A549 (cell line): ENCODE measurements around the gene SOD2. TPM values are rescaled to one million over a fixed set of nuclear protein-coding genes. Genes with fewer than 3 reads are reported as not detected.

Source experiments
- ATAC-seq, 2 experiments: fragments of 200-7000 bp in 1 of 2; fragments of >200 bp in 1 of 2; cut with Nextera tagmentation in 1 of 2; cut with Tn5 transposase in 1 of 2; 3 replicates each; pipeline versions ENCODE4 v1.8.0 to v1.9.1; 2018 to 2020; ENCODE audit warnings: mild to moderate bottlenecking in 1 of 2, moderate library complexity in 1 of 2
- CTCF ChIA-PET: fragments of 300-600 bp; sonication (Branson Sonifier 250); formaldehyde crosslinking; extraction: SDS; loops from one replicate; lab custom pipeline; 2021; ENCODE audit warnings: antibody characterized with exemption, inconsistent platforms; lab: Yijun Ruan, JAX
- POLR2A ChIA-PET: fragments of 350-600 bp; formaldehyde crosslinking; extraction: SDS; loops from one replicate; lab custom pipeline; 2021; ENCODE audit warnings: antibody characterized with exemption, inconsistent platforms; lab: Yijun Ruan, JAX
- DNase-seq, 2 experiments: peaks; one replicate each; pipeline versions ENCODE4 v3.0.0 to v3.0.0-alpha.2; 2011 to 2016; ENCODE audit warnings: low read depth in 1 of 2, low spot score in 1 of 2
- FAIRE-seq: peaks from 2 replicates; lab custom pipeline; 2011; peaks lifted over from hg19 to GRCh38; lab: Jason Lieb, UNC
- H3K27ac ChIP-seq, 2 experiments: fragments of >200 bp; sonication (Bioruptor Twin); formaldehyde crosslinking; 3 replicates each; pipeline ENCODE4 v1.5.1; 2016 to 2017
- H3K4me1 ChIP-seq: fragments of >200 bp; sonication (Bioruptor Twin); formaldehyde crosslinking; 3 replicates; pipeline ENCODE4 v1.6.1; 2016
- H3K4me2 ChIP-seq: fragments of >200 bp; sonication (Bioruptor Twin); formaldehyde crosslinking; 3 replicates; pipeline ENCODE4 v1.6.1; 2016
- H3K4me3 ChIP-seq: fragments of >200 bp; sonication (Bioruptor Twin); formaldehyde crosslinking; 3 replicates; pipeline ENCODE4 v1.5.1; 2016
- H3K9me3 ChIP-seq: fragments of >200 bp; sonication (Bioruptor Twin); formaldehyde crosslinking; 3 replicates; pipeline ENCODE4 v1.6.1; 2016
- BHLHE40 ChIP-seq: IDR thresholded peaks from 2 replicates; pipeline ENCODE4 v1.6.1; 2012; ENCODE audit warnings: low read depth, low read length, inconsistent platforms
- CBX2 ChIP-seq: fragments of 200-600 bp; sonication (generic); IDR thresholded peaks from 2 replicates; pipeline ENCODE4 v1.6.1; 2016; ENCODE audit warnings: low read depth, mild to moderate bottlenecking, borderline replicate concordance
- CBX8 ChIP-seq: fragments of 200-600 bp; sonication (generic); IDR thresholded peaks from 2 replicates; pipeline ENCODE4 v1.6.1; 2016
- CEBPB ChIP-seq, 2 experiments: fragments of >200 bp in 1 of 2; sonication (Bioruptor Twin) in 1 of 2; formaldehyde crosslinking in 1 of 2; IDR thresholded peaks; 2 replicates each; pipeline ENCODE4 v1.6.1; 2012 to 2016
- CHD4 ChIP-seq: fragments of 200-600 bp; sonication (generic); IDR thresholded peaks from 2 replicates; pipeline ENCODE4 v1.6.1; 2016; ENCODE audit warnings: antibody characterized with exemption, mild to moderate bottlenecking, borderline replicate concordance
- EHF ChIP-seq: fragments of 250-450 bp; sonication (Bioruptor Pico); IDR thresholded peaks from 2 replicates; pipeline ENCODE4 v1.5.0; 2020; ENCODE audit warnings: mild to moderate bottlenecking
- EHMT2 ChIP-seq: fragments of 200-600 bp; sonication (generic); IDR thresholded peaks from 2 replicates; pipeline ENCODE4 v1.6.1; 2016; ENCODE audit warnings: antibody characterized with exemption, low read depth, mild to moderate bottlenecking, moderate library complexity
- ESRRA ChIP-seq: fragments of 150-350 bp; IDR thresholded peaks from 2 replicates; pipeline ENCODE4 v1.6.1; 2014; ENCODE audit warnings: mild to moderate bottlenecking, low read length, borderline replicate concordance
- FOSB ChIP-seq: fragments of 250-450 bp; sonication (Bioruptor Pico); IDR thresholded peaks from 2 replicates; pipeline ENCODE4 v1.5.0; 2020; ENCODE audit warnings: mild to moderate bottlenecking, moderate library complexity
- HOXB13 ChIP-seq: fragments of 250-450 bp; sonication (Bioruptor Pico); IDR thresholded peaks from 2 replicates; pipeline ENCODE4 v1.5.0; 2020; ENCODE audit warnings: low read depth, mild to moderate bottlenecking, moderate library complexity
- HOXB5 ChIP-seq: fragments of 250-450 bp; sonication (Bioruptor Pico); IDR thresholded peaks from 2 replicates; pipeline ENCODE4 v1.5.0; 2020; ENCODE audit warnings: mild to moderate bottlenecking, moderate library complexity
- JUN ChIP-seq, 2 experiments: fragments of >200 bp; sonication (Bioruptor Twin); formaldehyde crosslinking; IDR thresholded peaks; 2 replicates in 1 of 2; 3 replicates in 1 of 2; pipeline ENCODE4 v1.6.1; 2016 to 2017
- KDM5A ChIP-seq: fragments of 200-600 bp; sonication (generic); IDR thresholded peaks from 2 replicates; pipeline ENCODE4 v1.6.1; 2016; ENCODE audit warnings: antibody characterized with exemption, mild to moderate bottlenecking
- NFE2L2 ChIP-seq: fragments of 150-350 bp; conservative IDR thresholded peaks from 2 replicates; pipeline ENCODE4 v1.6.1; 2014; ENCODE audit warnings: low read length
- POLR2A ChIP-seq: IDR thresholded peaks from 2 replicates; pipeline ENCODE4 v1.6.1; 2012; ENCODE audit warnings: mild to moderate bottlenecking, low read length
- RAD21 ChIP-seq, 2 experiments: fragments of >200 bp in 1 of 2; sonication (Bioruptor Twin) in 1 of 2; formaldehyde crosslinking in 1 of 2; IDR thresholded peaks in 1 of 2; conservative IDR thresholded peaks in 1 of 2; 2 replicates in 1 of 2; 3 replicates in 1 of 2; pipeline ENCODE4 v1.6.1; 2012 to 2018; ENCODE audit warnings: inconsistent platforms in 1 of 2
- SREBF2 ChIP-seq: fragments of 450-650 bp; IDR thresholded peaks from 2 replicates; pipeline ENCODE4 v1.6.1; 2014; ENCODE audit warnings: mild to moderate bottlenecking, moderate library complexity
- TFCP2L1 ChIP-seq: fragments of 250-450 bp; sonication (Bioruptor Pico); IDR thresholded peaks from 2 replicates; pipeline ENCODE4 v1.5.0; 2021; ENCODE audit warnings: mild to moderate bottlenecking
- ZNF302 ChIP-seq: fragments of 250-450 bp; sonication (Bioruptor Pico); IDR thresholded peaks from 2 replicates; pipeline ENCODE4 v1.9.0; 2021; ENCODE audit warnings: inconsistent platforms, mild to moderate bottlenecking, moderate library complexity
- WGBS: methylation state at CpG from one replicate; pipeline ENCODE4 v1.1.6; 2017; ENCODE audit errors: missing lambda C conversion rate; 5-methylcytosine and 5-hydroxymethylcytosine counted together
- polyA plus RNA-seq, 4 experiments: library from polyadenylated mRNA; depleted of rRNA in 3 of 4; stranded (reverse); fragments of >200 nt; fragmentation: RNase III in 1 of 4; extraction: RNeasy Plus Mini Kit Qiagen cat#74134 plus additional on column Dnase treatment in 1 of 4; gene quantifications; 2 replicates in 3 of 4; 3 replicates in 1 of 4; pipeline ENCODE4 v1.2.3, GENCODE V29; 2011 to 2017
- TF ChIP-seq, protein P1 (sequence below): IDR thresholded peaks from 2 replicates; pipeline ENCODE4 v1.6.1; 2012
- TF ChIP-seq, protein P2 (sequence below): IDR thresholded peaks from 2 replicates; pipeline ENCODE4 v1.6.1; 2012; ENCODE audit warnings: low read depth, borderline replicate concordance
- TF ChIP-seq, protein P3 (sequence below): fragments of >200 bp; sonication (Bioruptor Twin); formaldehyde crosslinking; IDR thresholded peaks from 3 replicates; pipeline ENCODE4 v1.5.1; 2016
- TF ChIP-seq, protein P4 (sequence below): fragments of 250-450 bp; sonication (Bioruptor Pico); IDR thresholded peaks from 2 replicates; pipeline ENCODE4 v1.5.0; 2021; ENCODE audit warnings: mild to moderate bottlenecking, moderate library complexity, borderline replicate concordance

Gene SOD2
- polyA plus RNA-seq, 2 of the 4 experiments (the other 2 are of a cell fraction), result 34.8 to 81.0 TPM

DNA sequence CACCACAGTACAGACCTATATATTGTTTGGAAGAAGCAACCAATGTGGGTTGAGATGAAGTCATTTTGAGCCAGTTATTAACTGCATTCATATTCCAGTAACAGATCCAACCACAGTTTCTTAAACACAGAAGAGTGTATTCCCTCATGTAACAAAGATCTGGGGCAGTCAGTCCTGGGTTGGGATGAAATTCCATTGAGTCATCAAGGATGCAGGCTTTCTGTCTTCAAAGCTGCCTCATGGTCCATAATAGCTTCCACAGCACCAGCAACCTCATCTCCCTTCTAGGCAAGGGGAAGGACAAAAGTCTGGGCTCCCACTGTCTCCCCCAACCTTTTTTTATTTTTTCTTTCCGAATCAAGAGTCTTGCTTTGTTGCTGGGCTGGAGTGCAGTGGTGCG, 2.9 kb upstream of the SOD2 start:
- TF ChIP-seq ESRRA (no peak), RAD21 (conservative IDR thresholded peaks at IDR 0.05 in 1 of 2, IDR thresholded peaks at IDR 0.05 in 1 of 2) (no peak), ZNF302 (CRISPR knock-in tag) (no peak), SREBF2 (no peak), EHF (no peak)
- TF ChIP-seq, protein P1, sequence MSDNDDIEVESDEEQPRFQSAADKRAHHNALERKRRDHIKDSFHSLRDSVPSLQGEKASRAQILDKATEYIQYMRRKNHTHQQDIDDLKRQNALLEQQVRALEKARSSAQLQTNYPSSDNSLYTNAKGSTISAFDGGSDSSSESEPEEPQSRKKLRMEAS, result no peak
- TF ChIP-seq, protein P2, sequence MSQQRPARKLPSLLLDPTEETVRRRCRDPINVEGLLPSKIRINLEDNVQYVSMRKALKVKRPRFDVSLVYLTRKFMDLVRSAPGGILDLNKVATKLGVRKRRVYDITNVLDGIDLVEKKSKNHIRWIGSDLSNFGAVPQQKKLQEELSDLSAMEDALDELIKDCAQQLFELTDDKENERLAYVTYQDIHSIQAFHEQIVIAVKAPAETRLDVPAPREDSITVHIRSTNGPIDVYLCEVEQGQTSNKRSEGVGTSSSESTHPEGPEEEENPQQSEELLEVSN, result no peak
- TF ChIP-seq, all 56 proteins: peak for 0
- POLR2A ChIA-PET, result no interaction called here
- Histone ChIP-seq H3K27ac (no peak overlapping the region), H3K4me1 (peaks cover 24% of the 10 kb centered on the region), H3K4me3 (no peak overlapping the region), H3K4me2 (no peak overlapping the region), H3K9me3 (no peaks in the 10 kb centered on the region)
- CTCF ChIA-PET, result interaction anchor here (1.5 kb wide), 1 partner anchor 18 kb away, joined by 4 read pairs; no protein-coding TSS in a partner anchor
- DNase-seq (no peak), FAIRE-seq (no peak), ATAC-seq (no peak)
- WGBS, result 100% methylated on average over 2 of the region's 2 CpGs

DNA sequence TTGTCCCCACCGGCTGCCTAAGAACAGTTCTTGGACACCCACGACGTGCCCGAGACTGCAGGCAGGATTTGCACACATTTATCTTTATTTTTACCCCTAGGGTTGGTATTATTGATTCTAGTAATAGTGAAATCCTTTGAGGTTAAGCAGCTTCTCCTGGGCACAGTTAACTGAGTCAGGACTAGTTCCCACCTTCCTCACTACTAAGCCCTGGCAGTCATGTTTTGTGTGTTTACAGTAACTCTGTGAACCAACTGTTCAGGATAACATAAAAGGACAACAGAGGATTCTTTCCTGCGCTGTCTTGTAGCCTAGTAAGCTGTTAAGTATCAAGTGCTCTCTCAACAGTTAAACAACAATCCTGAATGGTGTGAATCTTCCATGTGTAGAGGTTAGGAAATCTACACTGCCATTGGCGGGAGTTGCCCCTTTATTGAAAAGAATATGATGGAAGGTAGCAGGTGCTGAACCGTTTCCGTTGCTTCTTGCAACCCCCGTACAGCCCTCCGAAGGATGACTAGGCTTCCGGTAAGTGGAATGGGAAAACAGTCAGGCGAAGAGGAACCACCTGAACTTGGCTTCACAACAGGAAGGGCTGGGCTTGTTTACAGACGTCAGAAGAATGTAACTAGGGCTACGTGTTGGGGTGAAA, 979 bp upstream of the SOD2 start:
- ChIA-PET POLR2A (interaction anchor here (2.8 to 3.8 kb wide), 2 partner anchors 33 to 96 kb away, joined by 12 to 29 read pairs; partner anchors contain the start of genes MRPL18, TCP1 and WTAP), CTCF (interaction anchor here (0.6 to 1.2 kb wide), 4 partner anchors 26 to 65 kb away, joined by 3 to 4 read pairs (median 4); no protein-coding TSS in a partner anchor)
- Histone ChIP-seq H3K4me1 (peaks cover 20% of the 10 kb centered on the region), H3K9me3 (no peaks in the 10 kb centered on the region), H3K4me3 (peak overlapping the region; percentile 72), H3K27ac (peak overlapping the region; percentile 95 to 100), H3K4me2 (peak overlapping the region; percentile 97)
- 58% methylated on average over 14 of the region's 14 CpGs for WGBS
- no peak for ATAC-seq
- DNase-seq, result no peak
- FAIRE-seq, result no peak
- TF ChIP-seq, protein P3, sequence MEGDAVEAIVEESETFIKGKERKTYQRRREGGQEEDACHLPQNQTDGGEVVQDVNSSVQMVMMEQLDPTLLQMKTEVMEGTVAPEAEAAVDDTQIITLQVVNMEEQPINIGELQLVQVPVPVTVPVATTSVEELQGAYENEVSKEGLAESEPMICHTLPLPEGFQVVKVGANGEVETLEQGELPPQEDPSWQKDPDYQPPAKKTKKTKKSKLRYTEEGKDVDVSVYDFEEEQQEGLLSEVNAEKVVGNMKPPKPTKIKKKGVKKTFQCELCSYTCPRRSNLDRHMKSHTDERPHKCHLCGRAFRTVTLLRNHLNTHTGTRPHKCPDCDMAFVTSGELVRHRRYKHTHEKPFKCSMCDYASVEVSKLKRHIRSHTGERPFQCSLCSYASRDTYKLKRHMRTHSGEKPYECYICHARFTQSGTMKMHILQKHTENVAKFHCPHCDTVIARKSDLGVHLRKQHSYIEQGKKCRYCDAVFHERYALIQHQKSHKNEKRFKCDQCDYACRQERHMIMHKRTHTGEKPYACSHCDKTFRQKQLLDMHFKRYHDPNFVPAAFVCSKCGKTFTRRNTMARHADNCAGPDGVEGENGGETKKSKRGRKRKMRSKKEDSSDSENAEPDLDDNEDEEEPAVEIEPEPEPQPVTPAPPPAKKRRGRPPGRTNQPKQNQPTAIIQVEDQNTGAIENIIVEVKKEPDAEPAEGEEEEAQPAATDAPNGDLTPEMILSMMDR, result no peak
- TF ChIP-seq HOXB13 (CRISPR knock-in tag), result no peak
- no peak for TF ChIP-seq CBX8
- TF ChIP-seq RAD21 (conservative IDR thresholded peaks at IDR 0.05 in 1 of 2, IDR thresholded peaks at IDR 0.05 in 1 of 2), result no peak
- no peak for TF ChIP-seq HOXB5 (CRISPR knock-in tag)
- TF ChIP-seq CBX2, result no peak
- no peak for TF ChIP-seq EHMT2
- TF ChIP-seq CHD4, result no peak
- no peak for TF ChIP-seq FOSB (CRISPR knock-in tag)
- TF ChIP-seq JUN (IDR thresholded peaks at IDR 0.05), result no peak
- no peak for TF ChIP-seq TFCP2L1 (CRISPR knock-in tag)
- TF ChIP-seq, protein P4, sequence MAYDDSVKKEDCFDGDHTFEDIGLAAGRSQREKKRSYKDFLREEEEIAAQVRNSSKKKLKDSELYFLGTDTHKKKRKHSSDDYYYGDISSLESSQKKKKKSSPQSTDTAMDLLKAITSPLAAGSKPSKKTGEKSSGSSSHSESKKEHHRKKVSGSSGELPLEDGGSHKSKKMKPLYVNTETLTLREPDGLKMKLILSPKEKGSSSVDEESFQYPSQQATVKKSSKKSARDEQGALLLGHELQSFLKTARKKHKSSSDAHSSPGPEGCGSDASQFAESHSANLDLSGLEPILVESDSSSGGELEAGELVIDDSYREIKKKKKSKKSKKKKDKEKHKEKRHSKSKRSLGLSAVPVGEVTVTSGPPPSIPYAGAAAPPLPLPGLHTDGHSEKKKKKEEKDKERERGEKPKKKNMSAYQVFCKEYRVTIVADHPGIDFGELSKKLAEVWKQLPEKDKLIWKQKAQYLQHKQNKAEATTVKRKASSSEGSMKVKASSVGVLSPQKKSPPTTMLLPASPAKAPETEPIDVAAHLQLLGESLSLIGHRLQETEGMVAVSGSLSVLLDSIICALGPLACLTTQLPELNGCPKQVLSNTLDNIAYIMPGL (CRISPR knock-in tag), result no peak
- no peak for TF ChIP-seq NFE2L2
- TF ChIP-seq BHLHE40, result no peak
- no peak for TF ChIP-seq CEBPB (IDR thresholded peaks at IDR 0.05)
- no peak for TF ChIP-seq POLR2A
- TF ChIP-seq KDM5A, result no peak
